ENCODE results near the gene PTPRK. TPM values are rescaled to one million over a fixed set of nuclear protein-coding genes. Genes with fewer than 3 reads are reported as not detected.

PTPRK gene
- total and polyA plus RNA-seq, 2 of the 13 experiments (the other 11 are each of a cell fraction or from before 2014, with no cell fraction given), result 43.6 to 98.3 TPM

- TF ChIP-seq, protein P1, sequence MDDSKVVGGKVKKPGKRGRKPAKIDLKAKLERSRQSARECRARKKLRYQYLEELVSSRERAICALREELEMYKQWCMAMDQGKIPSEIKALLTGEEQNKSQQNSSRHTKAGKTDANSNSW (CRISPR knock-in tag; IDR thresholded peaks at IDR 0.05; ENCODE audit: borderline replicate concordance), result no peak
- TF ChIP-seq KAT7 (CRISPR knock-in tag; IDR thresholded peaks at IDR 0.05; ENCODE audit: borderline replicate concordance), result peak; percentile 45; the same call in 1 of the 2 replicates
- no peak for TF ChIP-seq THYN1 (CRISPR knock-in tag; IDR thresholded peaks at IDR 0.05; ENCODE audit: borderline replicate concordance, low read depth)
- no peak for TF ChIP-seq HIC2 (CRISPR knock-in tag; IDR thresholded peaks at IDR 0.05; ENCODE audit: low read depth)
- 0 out of 2 replicates have a peak, but pooled peaks have one; percentile 38 for TF ChIP-seq KDM6A (CRISPR knock-in tag; IDR thresholded peaks at IDR 0.05; ENCODE audit: low read depth)
- TF ChIP-seq CC2D1A (CRISPR knock-in tag; IDR thresholded peaks at IDR 0.05), result no peak
- TF ChIP-seq KLF15 (CRISPR knock-in tag; IDR thresholded peaks at IDR 0.05; ENCODE audit: borderline replicate concordance), result no peak
- TF ChIP-seq ZNF770 (CRISPR knock-in tag; IDR thresholded peaks at IDR 0.05), result peak; percentile 82; the same call in 1 of the 2 replicates
- peak; percentile 96 for TF ChIP-seq SRSF1 (optimal IDR thresholded peaks at IDR 0.05; ENCODE audit: low read depth, low read length)
- TF ChIP-seq GPN1 (CRISPR knock-in tag; IDR thresholded peaks at IDR 0.05; ENCODE audit: borderline replicate concordance), result no peak
- TF ChIP-seq SRY (CRISPR knock-in tag; IDR thresholded peaks at IDR 0.05), result peak; percentile 92
- TF ChIP-seq ZNF281 (CRISPR knock-in tag; IDR thresholded peaks at IDR 0.05; ENCODE audit: borderline replicate concordance), result no peak
- TF ChIP-seq CCDC6 (CRISPR knock-in tag; IDR thresholded peaks at IDR 0.05), result no peak; the same call in none of the 2 replicates
- peak; percentile 20; the same call in 1 of the 2 replicates for TF ChIP-seq TFDP1 (CRISPR knock-in tag; IDR thresholded peaks at IDR 0.05; ENCODE audit: borderline replicate concordance)
- no peak for TF ChIP-seq EHMT2 (IDR thresholded peaks at IDR 0.05; ENCODE audit: borderline replicate concordance, low read depth, low read length)
- TF ChIP-seq ZNF7 (CRISPR knock-in tag; IDR thresholded peaks at IDR 0.05), result no peak
- TF ChIP-seq NR1H2 (CRISPR knock-in tag; IDR thresholded peaks at IDR 0.05; ENCODE audit: borderline replicate concordance, low read depth), result no peak
- TF ChIP-seq, protein P2, sequence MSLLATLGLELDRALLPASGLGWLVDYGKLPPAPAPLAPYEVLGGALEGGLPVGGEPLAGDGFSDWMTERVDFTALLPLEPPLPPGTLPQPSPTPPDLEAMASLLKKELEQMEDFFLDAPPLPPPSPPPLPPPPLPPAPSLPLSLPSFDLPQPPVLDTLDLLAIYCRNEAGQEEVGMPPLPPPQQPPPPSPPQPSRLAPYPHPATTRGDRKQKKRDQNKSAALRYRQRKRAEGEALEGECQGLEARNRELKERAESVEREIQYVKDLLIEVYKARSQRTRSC (CRISPR knock-in tag; IDR thresholded peaks at IDR 0.05; ENCODE audit: low read depth), result no peak
- TF ChIP-seq KLF11 (CRISPR knock-in tag; IDR thresholded peaks at IDR 0.05), result no peak
Measured at GRCh38 chr6:128520436-128521281, at the start of gene PTPRK (continued).

Measured in HepG2 (cell line).